GM21619 (cell line): Measurements from ENCODE around the gene SMIM20.

Experiments used
- ATAC-seq: cut with Tn5 transposase; IDR thresholded peaks from one replicate; pipeline ENCODE4 v1.9.1; 2021; ENCODE audit not compliant: unreplicated experiment

SMIM20 gene

DNA sequence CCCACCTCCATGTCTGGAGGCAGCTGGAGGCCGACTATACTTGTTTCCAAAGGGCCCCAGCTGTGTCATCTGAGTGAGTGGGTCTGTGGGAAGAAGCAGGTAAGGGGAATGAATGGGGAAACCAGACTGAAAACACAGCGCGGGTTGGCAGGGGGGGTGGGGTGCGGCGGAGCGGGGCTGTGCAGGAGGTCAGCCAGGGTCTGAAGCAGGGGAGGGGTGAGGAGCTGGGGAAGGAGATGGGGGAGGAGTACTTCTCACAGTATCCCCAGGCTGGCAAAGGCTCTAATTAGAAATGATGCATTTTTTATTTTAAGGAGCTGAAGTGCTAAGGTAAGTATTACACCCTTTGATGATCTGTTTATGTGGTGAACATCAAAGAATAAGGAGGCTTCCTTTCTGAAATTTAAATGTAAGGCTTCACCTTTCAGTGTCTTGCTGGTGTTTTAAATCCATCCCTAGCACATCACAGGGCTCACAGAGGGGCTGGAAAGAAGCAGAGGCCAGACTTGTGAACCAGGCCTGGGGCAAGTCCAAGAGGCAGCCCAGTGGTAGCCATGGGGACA is 37.5 kb downstream of the SMIM20 start:
- no peak for ATAC-seq

DNA sequence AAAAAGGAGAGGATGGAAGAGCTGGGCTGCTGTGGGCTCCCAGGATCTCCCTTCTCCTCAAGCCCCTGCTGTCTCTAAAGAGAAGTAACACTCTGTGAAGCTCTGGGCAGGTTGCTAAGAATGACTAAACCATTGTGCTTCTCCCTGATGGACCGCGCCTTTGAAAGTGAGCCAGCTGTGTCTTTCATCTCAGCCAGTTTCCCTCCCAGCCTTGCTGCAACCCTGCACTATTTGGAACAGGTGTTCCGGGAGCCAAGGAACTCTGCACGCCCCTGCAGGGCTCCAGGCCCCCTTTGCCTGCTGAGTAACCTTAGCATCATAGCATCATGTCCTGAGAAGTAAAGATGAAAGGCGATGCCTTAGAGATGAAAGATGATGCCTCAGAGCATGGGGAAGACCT is 39.7 kb downstream of the SMIM20 start:
- ATAC-seq = no peak

DNA sequence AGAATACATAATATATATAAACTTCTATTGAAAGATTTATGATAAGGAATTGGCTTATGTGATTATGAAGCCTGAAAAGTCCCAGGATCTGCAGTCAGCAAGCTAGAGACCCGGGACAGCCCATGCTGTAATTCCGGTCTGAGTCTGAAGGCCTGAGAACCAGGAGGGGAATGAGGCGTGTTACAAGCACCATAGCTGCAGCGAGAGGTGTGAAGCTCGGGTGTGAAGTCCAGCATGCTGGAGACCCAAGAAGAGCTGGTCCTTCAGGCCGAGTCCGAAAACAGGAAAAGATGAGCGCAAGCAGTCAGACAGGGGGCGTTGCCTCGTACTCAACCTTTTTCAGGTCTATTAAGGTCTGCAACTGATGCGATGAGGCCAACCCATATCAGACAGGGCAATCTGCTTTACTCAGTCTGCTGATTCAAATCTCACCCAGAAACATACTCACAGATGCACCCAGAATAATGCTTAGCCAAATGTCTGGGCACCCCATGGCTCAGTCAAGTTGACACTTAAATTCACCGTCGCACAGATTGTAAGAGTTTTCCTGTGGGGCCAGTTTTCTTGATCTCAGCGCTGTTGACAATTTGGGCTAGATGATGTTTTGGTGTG is 40.4 kb downstream of the SMIM20 start:
- ATAC-seq = no peak

DNA sequence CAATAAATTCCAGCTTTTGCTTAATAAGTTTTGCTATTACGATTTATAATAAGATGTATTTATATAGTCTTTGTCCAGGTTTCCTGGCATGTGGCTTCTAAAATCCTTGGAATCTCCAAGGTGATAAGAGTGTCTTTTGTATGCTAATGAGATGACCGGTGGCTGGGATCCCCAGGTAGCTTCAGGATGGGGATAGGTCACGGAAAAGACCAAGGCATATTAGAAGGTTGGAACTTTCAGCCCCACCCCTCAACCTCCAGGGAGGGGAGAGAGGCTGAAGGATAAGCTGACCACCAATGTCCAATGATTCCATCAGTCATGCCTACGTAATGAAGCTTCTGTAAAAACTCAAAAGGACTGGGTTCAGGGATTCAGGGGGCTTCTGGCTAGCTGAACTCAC is 41.7 kb downstream of the SMIM20 start:
- ATAC-seq = no peak

DNA sequence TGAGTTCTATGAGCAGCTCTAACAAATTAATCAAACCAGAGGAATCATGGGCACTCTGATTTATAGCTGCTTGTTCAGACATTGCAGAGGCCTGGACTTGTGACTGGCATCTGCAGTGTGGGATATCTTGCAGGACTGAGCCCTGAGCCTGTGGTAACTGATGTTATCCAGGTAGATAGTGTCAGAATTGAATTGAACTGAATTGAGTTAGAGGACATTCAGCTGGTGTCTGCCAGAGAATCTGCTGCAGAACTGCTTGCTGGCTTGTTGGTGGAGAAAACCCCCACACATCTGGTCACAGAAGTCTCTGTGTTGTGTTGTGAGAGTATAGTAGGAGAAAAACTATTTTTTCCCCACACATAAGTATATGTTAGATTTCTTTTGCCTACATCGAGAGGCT is 42.2 kb downstream of the SMIM20 start:
- no peak for ATAC-seq

DNA sequence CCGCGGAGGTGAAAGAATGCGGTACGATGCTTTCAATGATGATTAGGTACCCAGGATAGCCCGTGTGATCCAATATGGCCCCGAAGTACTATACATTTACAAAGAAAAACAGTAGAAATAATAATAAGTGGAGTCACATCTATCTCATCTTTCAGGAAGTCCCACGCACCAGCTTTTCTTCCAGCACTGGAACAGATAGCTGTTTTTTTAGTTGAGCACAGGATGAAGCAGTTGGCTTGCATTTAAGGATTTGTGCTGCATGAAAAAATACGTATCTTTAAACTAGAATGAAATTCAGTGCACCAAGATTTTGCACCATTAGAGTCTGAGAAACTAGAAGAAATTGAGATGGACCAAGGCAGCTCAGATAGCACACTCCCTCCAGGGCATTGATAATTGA is 44.1 kb downstream of the SMIM20 start:
- no peak for ATAC-seq

DNA sequence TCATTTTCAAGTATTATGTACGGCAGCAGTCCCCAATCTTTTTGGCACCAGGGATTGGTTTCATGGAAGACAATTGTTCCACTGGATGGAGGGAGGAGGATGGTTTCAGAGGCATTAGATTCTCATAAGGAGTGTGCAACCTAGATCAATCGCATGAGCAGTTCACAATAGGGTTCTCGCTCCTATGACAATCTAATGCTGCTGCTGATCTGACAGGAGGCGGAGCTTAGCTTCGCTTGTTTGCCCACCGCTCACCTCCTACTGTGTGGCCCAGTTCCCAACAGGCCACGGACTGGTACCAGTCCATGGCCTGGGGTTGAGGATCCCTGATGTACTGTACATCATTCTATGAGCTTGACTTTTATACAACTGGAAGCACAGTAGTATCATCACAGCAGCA is 48.4 kb downstream of the SMIM20 start:
- ATAC-seq = no peak

DNA sequence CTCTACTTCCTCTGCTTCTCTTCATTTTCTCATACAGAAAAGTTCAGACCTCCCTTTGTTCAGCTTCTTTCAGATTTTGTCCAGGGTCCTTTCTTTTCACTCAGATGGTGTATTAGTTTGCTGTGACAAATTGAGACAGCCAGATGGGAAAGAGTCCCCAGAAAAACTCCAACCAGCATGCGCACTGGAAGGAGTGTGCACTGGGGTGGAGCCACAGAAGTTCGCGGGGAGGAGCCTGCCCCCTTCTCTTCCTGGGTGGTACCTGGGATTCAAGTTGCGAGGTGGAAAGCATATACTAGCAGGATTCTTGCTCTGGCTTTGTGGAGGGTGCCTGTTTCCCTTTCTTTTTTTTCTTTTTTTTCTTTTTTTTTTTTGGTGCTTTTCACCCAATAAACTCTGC is 51.6 kb downstream of the SMIM20 start:
- ATAC-seq = no peak

DNA sequence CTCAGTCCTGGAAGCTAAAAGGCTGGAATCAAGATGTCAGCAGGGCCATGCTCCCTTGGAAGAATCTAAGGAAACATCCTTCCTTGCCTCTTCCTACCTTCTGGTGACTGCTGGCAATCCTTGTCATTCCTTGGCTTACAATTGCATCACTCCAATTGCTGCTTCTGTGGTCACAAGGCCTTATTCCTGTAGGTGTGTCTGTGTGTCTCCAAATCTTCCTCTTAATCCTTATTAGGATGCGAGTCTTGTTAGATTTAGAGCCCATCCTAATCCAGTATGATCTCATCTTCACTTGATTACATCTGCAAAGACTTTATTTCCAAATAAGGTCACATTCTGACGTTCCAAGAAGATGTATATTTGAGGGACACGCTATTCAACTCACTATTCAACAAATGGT is 52.2 kb downstream of the SMIM20 start:
- no peak for ATAC-seq

DNA sequence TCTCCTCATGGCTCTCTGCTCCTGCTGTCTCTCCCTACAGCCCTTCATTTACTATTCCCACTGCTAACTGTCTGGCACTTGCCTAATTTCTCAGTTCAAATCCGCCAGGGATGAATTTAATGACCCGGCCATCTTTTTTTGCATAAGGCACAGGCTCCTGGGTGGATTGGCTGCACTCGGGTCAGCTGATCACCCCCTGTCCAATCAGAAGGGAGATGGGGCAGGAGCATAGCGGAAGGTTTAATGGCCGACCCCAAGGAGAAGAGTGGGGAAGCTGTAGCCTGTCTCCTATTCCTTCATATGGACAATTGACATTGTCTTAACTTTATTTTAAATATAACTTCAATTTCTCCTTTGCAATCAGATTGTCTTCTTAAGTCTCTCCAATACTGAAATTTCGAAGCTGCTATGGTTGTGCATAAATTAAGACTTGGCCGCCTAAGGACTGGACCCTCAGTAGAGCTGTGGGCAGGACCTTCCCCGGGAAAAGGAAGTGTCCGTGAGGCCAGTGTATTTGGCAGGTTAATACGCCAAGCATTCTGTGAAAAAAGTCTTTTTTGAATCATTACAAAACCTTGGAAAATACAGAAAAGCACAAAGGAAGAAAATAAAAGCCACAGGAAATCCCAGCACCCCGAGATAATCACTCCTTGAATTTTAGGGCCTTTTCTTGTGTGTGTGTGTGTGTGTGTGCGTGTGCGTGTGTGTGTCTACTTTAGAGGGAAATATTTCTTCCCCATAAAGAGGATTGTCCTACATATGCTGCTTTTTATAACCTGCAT is 55.5 kb downstream of the SMIM20 start:
- no peak for ATAC-seq

DNA sequence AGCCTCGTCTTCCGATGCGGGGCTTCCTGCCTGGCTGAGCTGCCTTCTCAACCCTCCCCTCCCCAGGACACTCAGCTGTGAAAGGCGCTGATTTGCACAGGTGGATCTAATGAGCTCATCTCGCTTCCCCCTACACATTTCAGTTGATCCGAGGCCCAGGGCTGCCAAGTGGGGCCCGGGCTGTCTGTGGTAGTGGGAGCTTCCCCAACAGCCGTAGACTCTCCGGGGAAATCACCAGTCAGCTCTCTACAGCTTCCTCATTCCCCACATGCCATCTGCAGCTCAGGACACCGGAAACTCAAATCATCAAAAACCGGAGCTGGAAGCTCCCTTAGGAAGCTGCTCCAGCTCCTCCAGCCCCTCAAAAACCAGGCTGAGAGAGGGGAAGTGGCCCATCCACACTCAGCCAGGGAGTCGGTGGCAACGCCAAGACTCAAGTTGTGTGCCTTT is 56.2 kb downstream of the SMIM20 start:
- ATAC-seq = peak; percentile 74

DNA sequence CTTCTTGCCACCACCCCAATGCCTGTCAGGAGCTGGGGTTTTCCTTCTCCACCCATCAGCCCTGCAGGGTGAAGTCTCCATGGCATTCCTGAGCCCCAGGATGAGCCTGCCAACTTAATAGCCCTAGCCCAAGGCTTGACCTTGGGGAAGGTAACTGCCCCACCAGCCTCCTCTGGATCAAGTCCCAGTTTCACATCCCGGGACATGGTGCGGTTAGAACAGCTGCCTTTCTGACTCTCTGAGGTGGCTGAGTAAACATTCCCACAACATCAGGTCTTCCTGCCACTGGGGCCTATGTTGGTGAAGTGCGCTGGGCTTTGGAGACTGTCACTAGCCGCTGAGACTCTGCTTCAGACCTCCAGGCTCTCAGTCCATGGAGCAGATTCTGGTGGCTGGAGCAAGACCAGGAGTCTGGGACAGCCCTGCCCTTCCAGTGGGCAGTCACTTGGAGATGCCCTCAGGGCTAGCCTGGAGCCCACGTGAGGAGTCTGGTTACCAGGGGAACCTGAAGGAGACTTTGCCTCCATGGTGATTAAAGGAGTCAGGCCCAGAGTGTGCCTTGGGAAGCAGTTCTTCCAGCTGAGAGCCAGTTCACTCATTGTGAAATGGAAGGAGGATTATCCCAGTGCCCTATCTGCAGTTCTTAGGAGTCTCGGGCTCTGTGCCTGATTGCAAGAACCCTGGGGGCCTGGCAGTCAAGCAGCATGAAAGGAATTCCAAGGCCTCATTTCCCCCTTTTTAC is 56.8 kb downstream of the SMIM20 start:
- ATAC-seq = no peak

DNA sequence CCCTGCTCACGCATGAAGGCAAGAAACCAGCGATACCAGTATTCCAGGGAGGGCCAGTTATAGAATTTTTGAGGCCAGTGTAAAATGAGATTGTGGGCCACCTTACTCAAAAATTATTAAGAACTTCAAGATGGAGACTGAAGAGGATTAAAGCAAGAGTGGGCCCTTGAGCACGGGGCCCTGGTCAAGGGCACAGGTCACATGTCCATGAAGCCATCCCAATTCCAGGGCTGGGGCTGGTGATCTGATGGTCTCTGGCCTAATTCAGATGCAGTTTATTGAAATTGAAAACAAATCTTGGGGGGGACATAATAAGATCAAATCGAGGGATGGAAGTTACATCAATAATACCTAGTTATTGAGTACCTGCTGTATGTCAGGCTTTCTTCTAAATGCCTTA is 58.3 kb downstream of the SMIM20 start:
- no peak for ATAC-seq

DNA sequence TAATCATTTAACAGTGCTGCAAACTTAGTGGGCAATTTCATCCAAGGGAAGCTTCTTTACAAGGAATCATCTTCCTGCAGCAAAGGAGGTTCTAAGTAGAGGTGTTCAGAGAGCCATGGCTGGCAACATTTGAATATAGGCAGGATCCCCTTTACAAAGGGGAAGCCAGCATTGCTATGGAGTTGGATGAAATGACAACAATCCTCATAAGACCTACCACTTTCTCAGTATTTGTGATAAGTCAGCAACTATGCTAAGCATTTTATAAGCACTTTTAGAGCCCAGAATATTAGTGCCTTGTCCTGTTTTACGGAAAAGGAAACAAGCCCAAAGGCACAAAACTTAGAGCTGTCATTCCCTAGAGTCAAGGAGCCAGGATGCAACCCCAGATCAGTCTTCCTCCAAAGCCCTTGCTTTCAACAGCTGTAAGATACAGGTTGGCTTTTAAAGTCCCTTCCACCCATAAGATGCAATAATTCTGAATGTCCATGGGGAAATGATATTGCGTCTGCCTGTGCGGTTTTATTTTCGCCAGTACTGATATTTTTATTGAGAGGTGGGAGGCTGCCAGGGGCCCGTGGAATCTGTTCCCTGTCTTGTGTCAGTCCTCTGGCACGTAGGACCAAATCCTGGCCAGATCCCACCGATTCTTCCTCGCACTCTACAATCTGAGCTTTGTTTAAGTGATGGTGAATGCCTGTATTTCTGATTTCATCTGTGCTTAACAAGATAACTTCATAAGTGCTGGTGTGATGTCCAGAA is 59.1 kb downstream of the SMIM20 start:
- ATAC-seq = no peak

DNA sequence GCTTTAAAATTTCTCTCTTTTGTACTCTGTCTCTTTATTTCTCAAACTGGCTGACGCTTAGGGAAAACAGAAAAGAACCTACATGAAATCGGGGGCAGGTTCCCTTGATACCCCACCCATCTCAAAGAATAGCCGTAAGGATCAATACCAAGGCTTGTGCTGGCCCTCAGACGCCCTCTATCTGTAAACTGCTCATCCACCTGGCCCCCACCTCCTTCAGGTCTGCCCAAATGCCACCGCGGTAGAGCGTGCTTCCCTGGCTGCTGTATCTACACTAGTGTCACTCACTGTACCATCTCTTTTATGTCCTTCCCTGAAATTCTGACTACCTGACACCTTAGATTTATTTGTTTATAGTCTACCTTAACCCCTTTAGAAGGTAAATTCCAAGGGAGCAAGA is 62.8 kb downstream of the SMIM20 start:
- no peak for ATAC-seq

DNA sequence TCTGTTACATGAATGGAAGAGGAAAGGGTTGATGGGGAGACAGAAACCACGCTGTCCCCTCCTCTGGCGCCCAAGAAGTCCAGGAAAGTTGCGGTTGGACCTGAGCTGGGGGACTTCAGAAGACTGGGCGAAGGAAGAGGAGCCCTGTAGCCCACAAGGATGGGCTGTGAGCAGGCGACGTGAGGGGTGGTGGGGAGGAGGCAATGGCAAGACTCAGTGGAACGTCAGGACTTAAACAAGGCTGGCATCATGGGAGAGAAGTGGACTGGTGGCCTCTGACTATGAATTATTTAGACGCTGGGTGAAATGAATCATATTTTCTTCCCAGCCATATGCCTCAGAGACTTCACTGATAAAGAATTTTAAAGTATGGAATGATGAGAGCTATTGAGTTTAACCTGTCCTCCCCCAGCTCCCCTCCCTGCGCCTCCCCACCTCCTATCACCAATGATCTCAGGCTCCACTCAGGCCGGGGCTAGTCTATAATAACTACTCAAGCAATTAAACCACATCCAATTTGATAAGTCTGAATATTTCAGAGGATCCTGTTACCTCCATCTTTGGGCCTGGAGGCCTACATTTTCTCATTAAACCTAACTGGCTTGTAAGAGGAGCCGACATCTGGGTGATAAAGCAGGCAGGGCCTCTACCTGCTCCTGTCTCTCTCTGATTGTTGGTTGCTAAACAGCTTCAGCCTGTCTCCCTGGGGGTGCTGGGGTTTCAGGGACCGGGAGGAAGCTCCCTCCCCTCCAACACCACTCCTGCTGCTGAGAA is 63.6 kb downstream of the SMIM20 start:
- no peak for ATAC-seq

DNA sequence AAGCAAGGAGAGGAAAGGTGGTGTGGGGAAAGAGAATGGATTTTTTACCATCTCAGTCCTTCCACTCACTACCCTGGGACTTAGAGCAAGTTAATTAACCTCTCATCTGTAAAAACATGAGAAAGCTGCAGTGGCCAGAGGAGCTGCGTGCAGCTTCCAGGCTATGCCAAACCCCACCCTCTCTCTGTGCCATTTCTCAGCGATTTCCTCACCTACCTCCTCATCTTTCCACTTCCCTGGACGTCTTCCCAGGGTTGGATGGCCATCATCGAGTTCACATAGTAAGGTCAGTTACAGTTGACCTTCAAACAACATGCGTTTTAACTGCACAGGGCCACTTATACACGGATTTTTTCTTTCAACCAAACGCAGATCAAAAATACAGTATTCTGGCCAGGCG is 64.3 kb downstream of the SMIM20 start:
- no peak for ATAC-seq
